A673 (cell line): Measurements from ENCODE around the gene MACROD1.

Experiments
- CTCF ChIP-seq: fragments of 300-800, 200-600 bp; sonication (generic); conservative IDR thresholded peaks from 2 replicates; pipeline ENCODE4 v1.5.1; 2017; ENCODE audit warnings: low read depth, mild to moderate bottlenecking, antibody characterized with exemption, low read length, moderate library complexity, mixed read lengths
- EZH2 ChIP-seq: fragments of 200-600 bp; sonication (generic); IDR thresholded peaks from 2 replicates; pipeline ENCODE4 v1.6.1; 2017; ENCODE audit warnings: borderline replicate concordance, low read depth, mild to moderate bottlenecking, mixed read lengths, antibody characterized with exemption, low read length; ENCODE audit not compliant: poor library complexity, severe bottlenecking

- TF ChIP-seq CTCF (no peak), EZH2 (no peak)
Measured at GRCh38 chr11:64056861-64057260, 109.1 kb downstream of the MACROD1 start.
